Duodenal mucosa (tissue), 2 donors: Measurements from ENCODE around the gene TTLL9.
"Not testable (repeated sequence)": the region's sequence is repeated elsewhere in the genome, so short reads cannot be mapped to it uniquely, and the experiment has no call there.

Source experiments
- H3K27ac ChIP-seq: one replicate; pipeline ENCODE4 v1.7.0; 2013; ENCODE audit warnings: low read depth, low read length
- H3K27me3 ChIP-seq, 2 donors: one replicate each; pipeline ENCODE4 v1.7.0; 2013; ENCODE audit warnings: low read length in 2 of 2, control low read depth in 1 of 2; ENCODE audit not compliant: insufficient read depth in 2 of 2, control insufficient read depth in 1 of 2
- H3K36me3 ChIP-seq, 2 donors: one replicate each; pipeline ENCODE4 v1.7.0; 2013; ENCODE audit warnings: low read length in 2 of 2, control low read depth in 1 of 2; ENCODE audit not compliant: insufficient read depth in 2 of 2, control insufficient read depth in 1 of 2
- H3K4me1 ChIP-seq, 2 donors: one replicate each; pipeline ENCODE4 v1.7.0; 2013; ENCODE audit warnings: low read length in 2 of 2, control low read depth in 1 of 2; ENCODE audit not compliant: insufficient read depth in 2 of 2, control insufficient read depth in 1 of 2
- H3K4me3 ChIP-seq, 2 donors: one replicate each; pipeline ENCODE4 v1.7.0; 2013; ENCODE audit warnings: low read length in 2 of 2, low read depth in 1 of 2
- H3K9ac ChIP-seq, 2 donors: one replicate each; pipeline ENCODE4 v1.7.0; 2013; ENCODE audit warnings: low read length in 2 of 2, low read depth in 1 of 2
- H3K9me3 ChIP-seq, 2 donors: one replicate each; pipeline ENCODE4 v1.7.0; 2013; ENCODE audit warnings: low read length in 2 of 2, control low read depth in 1 of 2; ENCODE audit not compliant: control insufficient read depth in 1 of 2

TTLL9 gene

GRCh38 chr20:31908016-31908415 lies 37.6 kb downstream of the TTLL9 start:
- Histone ChIP-seq H3K27ac (no peak overlapping the region), H3K9me3 (no peaks in the 10 kb centered on the region), H3K4me3 (no peak overlapping the region), H3K27me3 (no peaks in the 10 kb centered on the region), H3K4me1 (no peaks in the 10 kb centered on the region), H3K9ac (no peak overlapping the region), H3K36me3 (no peaks in the 10 kb centered on the region)

- H3K9ac ChIP-seq: no peak overlapping the region
- no peaks in the 10 kb centered on the region for H3K9me3 ChIP-seq
- H3K36me3 ChIP-seq: no peaks in the 10 kb centered on the region
- H3K27ac ChIP-seq: no peak overlapping the region
- H3K4me1 ChIP-seq: no peaks in the 10 kb centered on the region
- no peak overlapping the region for H3K4me3 ChIP-seq
- H3K27me3 ChIP-seq: no peaks in the 10 kb centered on the region
Observed at GRCh38 chr20:31908424-31908823, 38.0 kb downstream of the TTLL9 start.

DNA sequence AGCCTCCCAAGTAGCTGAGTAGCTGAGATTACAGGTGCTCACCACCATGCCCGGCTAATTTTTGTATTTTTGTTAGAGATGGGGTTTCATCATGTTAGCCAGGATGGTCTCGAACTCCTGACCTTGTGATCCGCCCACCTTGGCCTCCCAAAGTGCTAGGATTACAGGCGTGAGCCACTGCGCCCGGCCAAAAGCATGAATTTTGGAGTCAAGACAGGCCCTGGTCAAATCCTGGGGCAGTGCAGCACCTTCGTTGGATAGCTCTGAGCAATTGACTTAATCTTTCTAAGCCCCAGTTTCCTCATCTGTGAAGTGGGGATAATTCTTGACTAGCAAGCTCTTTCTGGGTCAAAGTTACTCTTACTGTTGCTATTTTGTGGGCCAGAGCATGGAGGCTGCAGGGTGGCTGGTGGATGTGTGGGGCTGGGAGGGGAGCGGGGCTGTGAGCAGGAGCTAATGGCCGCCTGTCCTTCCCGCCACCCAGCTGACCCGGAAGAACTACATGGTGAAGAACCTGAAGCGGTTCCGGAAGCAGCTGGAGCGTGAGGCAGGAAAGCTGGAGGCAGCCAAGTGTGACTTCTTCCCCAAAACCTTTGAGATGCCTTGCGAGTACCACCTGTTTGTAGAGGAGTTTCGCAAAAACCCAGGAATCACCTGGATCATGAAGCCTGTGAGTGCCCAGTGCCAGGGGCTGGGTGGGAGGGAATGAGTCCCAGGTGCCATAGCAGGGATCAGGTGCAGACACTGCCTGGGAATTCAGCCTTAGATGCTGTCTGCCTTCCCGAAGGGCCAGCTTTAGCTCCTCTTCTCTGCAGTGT lies 39.0 kb downstream of the TTLL9 start:
- Histone ChIP-seq H3K4me1 (no peaks in the 10 kb centered on the region), H3K36me3 (no peaks in the 10 kb centered on the region), H3K4me3 (no peak overlapping the region), H3K27me3 (no peaks in the 10 kb centered on the region), H3K27ac (no peak overlapping the region), H3K9me3 (no peaks in the 10 kb centered on the region), H3K9ac (no peak overlapping the region)

DNA sequence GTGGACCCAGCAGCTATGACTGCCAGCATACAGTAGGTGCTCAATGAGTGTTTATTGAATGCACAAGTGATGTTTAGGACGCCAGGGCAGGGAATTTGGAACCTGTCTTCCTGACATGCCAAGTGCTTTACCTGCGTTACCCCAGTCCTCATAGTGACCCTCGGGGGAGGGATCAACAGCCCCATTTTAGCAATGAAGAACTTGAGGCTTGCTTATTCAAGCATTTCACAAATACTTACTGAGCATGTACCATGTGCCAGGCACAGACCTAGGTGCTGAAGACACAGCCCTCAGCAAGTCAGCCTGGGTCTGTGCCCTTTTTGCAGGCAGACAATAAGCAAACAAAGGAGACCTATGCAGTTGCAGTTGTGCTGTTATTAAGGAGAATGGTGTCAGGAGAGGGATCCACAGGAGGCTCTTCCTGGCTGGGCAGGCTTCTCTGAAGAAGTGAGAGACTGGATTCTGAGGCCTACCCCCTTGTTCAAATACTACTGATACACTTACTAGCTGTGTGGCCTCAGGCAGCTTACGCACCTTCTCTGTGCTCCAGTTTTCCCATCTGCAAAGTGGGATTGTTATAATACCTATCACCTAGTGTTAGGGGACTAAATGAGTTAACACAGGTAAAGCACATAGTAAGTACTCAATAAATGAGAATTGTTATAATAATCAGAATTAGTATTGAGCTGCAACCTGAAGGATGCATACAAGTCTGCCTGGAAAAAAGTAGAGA lies 39.8 kb downstream of the TTLL9 start:
- Histone ChIP-seq H3K4me3 (no peak overlapping the region), H3K9ac (no peak overlapping the region), H3K4me1 (no peaks in the 10 kb centered on the region), H3K36me3 (no peaks in the 10 kb centered on the region), H3K27ac (no peak overlapping the region), H3K9me3 (no peaks in the 10 kb centered on the region), H3K27me3 (no peaks in the 10 kb centered on the region)

- Histone ChIP-seq H3K4me1 (no peaks in the 10 kb centered on the region), H3K36me3 (no peaks in the 10 kb centered on the region), H3K9me3 (no peaks in the 10 kb centered on the region), H3K27ac (no peak overlapping the region), H3K9ac (no peak overlapping the region), H3K27me3 (no peaks in the 10 kb centered on the region), H3K4me3 (no peak overlapping the region)
Observed at GRCh38 chr20:31913431-31914157, 43.2 kb downstream of the TTLL9 start.

DNA sequence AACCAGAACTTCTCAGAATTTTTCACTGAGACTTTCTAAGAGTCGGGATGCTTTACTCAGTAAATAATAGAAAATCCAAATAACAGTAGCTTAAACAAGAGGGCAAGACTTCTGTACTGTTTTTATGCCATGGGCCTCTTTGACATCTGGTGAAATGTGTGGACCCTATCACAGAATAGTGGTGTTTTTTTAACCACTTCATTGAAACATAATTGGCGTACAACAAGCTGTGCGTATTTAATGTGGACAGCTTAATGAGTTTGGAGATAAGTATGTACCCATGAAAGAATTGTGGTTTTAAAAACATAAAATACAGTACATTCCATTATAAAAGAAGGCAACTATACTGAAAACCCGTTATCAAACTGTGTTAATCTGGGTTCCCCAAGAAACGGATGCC lies 43.7 kb downstream of the TTLL9 start:
- no peaks in the 10 kb centered on the region for H3K27me3 ChIP-seq
- no peaks in the 10 kb centered on the region for H3K9me3 ChIP-seq
- H3K9ac ChIP-seq: no peak overlapping the region
- no peak overlapping the region for H3K4me3 ChIP-seq
- no peak overlapping the region for H3K27ac ChIP-seq
- H3K4me1 ChIP-seq: no peaks in the 10 kb centered on the region
- H3K36me3 ChIP-seq: no peaks in the 10 kb centered on the region

DNA sequence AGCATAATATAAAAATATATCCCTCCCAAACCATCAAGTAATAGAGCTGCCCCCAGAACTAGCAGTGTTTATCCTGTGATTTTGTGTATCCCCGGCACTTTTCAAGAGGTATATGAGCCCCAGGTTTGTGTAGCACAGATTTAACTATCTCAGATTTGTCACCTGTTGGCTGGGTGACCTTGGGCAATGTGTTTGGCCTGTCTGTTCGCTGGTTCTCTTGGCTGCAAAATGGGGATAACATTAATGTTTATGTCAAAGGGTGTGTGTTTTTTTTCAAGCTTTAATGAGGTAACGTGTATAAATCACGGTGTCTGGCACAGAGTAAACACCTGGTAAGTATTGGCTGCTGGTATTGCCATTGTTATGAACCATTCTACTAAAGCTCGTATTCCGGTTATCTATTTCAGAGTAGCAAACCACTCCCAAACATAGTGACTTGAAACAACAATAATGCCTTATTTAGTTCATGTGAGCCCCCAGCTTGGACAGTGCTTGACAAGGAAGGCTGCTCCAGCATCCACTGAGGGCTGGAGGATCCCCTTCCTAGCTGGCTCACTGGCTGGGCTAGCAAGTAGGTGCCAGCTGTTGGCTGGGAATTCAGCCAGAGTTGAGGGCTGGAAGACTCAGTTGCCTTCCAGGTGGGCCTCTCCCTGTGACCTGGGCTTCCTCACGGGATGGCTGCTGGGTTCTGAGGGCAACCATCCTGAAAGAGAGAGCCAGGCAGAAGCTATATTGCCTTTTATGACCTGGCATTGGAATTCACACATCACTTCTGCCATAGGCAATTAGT lies 45.3 kb downstream of the TTLL9 start:
- no peak overlapping the region for H3K9ac ChIP-seq
- H3K27me3 ChIP-seq: no peaks in the 10 kb centered on the region
- H3K4me1 ChIP-seq: no peaks in the 10 kb centered on the region
- no peak overlapping the region for H3K4me3 ChIP-seq
- no peaks in the 10 kb centered on the region for H3K9me3 ChIP-seq
- H3K36me3 ChIP-seq: no peaks in the 10 kb centered on the region
- H3K27ac ChIP-seq: no peak overlapping the region

GRCh38 chr20:31916708-31917107 lies 46.3 kb downstream of the TTLL9 start:
- Histone ChIP-seq H3K9ac (no peak overlapping the region), H3K4me1 (no peaks in the 10 kb centered on the region), H3K9me3 (no peaks in the 10 kb centered on the region), H3K36me3 (no peaks in the 10 kb centered on the region), H3K27ac (no peak overlapping the region), H3K27me3 (no peaks in the 10 kb centered on the region), H3K4me3 (no peak overlapping the region)

DNA sequence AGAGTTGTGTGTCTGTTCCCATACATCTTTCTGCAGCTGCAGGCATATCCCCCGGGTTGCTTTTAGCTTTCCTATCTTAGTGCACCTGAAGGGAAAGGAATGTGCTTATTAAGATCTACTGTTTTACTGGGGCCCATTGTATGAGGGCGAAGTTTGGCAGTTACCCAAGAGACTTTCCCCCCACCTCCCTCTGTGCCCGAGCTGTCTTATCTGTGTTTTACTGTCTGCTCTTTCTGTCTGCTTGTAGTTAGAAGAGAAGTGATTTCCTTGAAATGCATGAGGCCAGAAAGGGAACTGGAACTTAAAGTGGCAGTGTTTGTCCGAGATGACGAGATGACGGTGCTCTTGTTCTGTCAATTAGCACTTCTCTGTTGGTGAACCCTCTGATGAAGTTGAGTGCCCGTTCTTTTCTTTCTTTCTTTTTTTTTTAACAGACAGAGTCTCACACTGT lies 47.6 kb downstream of the TTLL9 start:
- H3K9me3 ChIP-seq, H3K4me3 ChIP-seq, H3K4me1 ChIP-seq, H3K27ac ChIP-seq, H3K27me3 ChIP-seq, H3K9ac ChIP-seq, H3K36me3 ChIP-seq: not testable (repeated sequence)
